Mucosa of descending colon (tissue), 3 donors: Measurements from ENCODE around the gene ME2. TPM values are rescaled to one million over a fixed set of nuclear protein-coding genes. Genes with fewer than 3 reads are reported as not detected.
"Not testable (repeated sequence)": the region's sequence is repeated elsewhere in the genome, so short reads cannot be mapped to it uniquely, and the experiment has no call there.

Source experiments
- ATAC-seq: fragments of 200-7000 bp; cut with Tn5 transposase; one replicate; pipeline ENCODE4 v1.9.1; 2020; ENCODE audit warnings: mild to moderate bottlenecking, moderate library complexity
- DNase-seq, 3 donors: peaks; one replicate each; pipeline ENCODE4 v3.0.0-alpha.2; 2020
- H3K36me3 ChIP-seq: fragments of 200-600 bp; one replicate; pipeline ENCODE4 v1.8.0; 2021; ENCODE audit warnings: low read depth, mild to moderate bottlenecking
- H3K4me1 ChIP-seq: fragments of 200-600 bp; one replicate; pipeline ENCODE4 v1.8.0; 2021; ENCODE audit warnings: low read depth, mild to moderate bottlenecking
- H3K4me3 ChIP-seq: fragments of 200-600 bp; one replicate; pipeline ENCODE4 v1.8.0; 2021; ENCODE audit warnings: mild to moderate bottlenecking
- H3K9me3 ChIP-seq: fragments of 200-600 bp; one replicate; pipeline ENCODE4 v1.8.0; 2021; ENCODE audit warnings: mild to moderate bottlenecking
- intact Hi-C, 2 donors: fragments of 100-400 bp; cut with DNase I in 1 of 2; cut with micrococcal nuclease in 1 of 2; formaldehyde crosslinking; loops; one replicate each; pipeline versions ENCODE4 v1.11.0 to v1.11.1; 2022; cut with DNase I, micrococcal nuclease
- total RNA-seq, 3 donors: library from RNA; stranded (reverse); fragmentation: NEBNext Ultra II Directional in 2 of 3; extraction: Animal tissue kit (Norgen Biotek cat#: 25700) in 2 of 3; gene quantifications; one replicate each; pipeline versions ENCODE4 v1.2.1 to v1.2.4, GENCODE V29; 2021 to 2023
- TF ChIP-seq, protein P1 (sequence below): fragments of 200-600 bp; IDR thresholded peaks from one replicate; pipeline ENCODE4 v1.8.0; 2022; ENCODE audit warnings: antibody characterized with exemption, mild to moderate bottlenecking
- donor health status: DM: no; HTN: no; CAD: no; lungs with moderate emphysema.
- donor health status: DM: no; HTN: no; CAD: no.
- donor health status: DM: no; HTN: yes; CAD: no.

The ME2 gene
- total RNA-seq, 3 donors from 2014 or later, result 64.2 to 85.2 (median 74.6) TPM

DNA sequence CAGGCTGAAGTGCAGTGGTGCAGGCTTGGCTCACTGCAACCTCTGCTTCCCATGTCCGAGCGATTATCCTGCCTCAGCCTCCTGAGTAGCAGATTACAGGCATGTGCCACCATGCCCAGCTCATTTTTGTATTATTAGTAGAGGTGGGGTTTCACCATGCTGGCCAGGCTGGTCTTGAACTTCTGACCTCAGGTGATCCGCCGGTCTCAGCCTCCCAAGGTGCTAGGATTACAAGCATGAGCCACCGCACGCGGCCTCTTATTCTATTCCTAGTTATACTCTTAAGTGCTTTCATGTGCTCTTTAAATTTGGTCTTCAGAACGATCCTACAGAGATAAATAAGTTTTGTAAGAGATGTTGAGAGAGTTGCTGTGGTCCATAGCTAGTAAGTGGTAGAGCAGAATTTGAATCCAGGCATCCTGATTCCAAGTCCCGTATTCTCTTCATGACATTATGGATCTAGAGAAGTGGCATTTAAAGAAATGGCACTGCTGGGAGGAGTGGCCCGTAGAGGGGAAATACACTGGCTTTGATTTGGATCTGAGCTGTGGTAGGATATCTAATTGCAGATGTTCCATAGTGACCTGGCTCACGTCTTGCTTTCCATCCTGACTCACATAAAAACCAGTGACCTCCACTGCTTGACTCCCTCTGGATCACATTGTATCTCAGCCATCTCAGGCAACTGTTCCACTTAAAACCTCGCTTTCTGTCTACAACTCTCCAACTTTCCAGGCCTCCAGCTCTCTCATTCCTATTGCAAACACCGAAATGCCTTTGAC is 22.8 kb upstream of the ME2 start:
- ATAC-seq, result no peak
- peaks cover 3% of the 10 kb centered on the region for H3K4me1 ChIP-seq
- TF ChIP-seq, protein P1, sequence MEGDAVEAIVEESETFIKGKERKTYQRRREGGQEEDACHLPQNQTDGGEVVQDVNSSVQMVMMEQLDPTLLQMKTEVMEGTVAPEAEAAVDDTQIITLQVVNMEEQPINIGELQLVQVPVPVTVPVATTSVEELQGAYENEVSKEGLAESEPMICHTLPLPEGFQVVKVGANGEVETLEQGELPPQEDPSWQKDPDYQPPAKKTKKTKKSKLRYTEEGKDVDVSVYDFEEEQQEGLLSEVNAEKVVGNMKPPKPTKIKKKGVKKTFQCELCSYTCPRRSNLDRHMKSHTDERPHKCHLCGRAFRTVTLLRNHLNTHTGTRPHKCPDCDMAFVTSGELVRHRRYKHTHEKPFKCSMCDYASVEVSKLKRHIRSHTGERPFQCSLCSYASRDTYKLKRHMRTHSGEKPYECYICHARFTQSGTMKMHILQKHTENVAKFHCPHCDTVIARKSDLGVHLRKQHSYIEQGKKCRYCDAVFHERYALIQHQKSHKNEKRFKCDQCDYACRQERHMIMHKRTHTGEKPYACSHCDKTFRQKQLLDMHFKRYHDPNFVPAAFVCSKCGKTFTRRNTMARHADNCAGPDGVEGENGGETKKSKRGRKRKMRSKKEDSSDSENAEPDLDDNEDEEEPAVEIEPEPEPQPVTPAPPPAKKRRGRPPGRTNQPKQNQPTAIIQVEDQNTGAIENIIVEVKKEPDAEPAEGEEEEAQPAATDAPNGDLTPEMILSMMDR, result no peak
- H3K36me3 ChIP-seq, result no peaks in the 10 kb centered on the region
- intact Hi-C loops, result no loop called here
- no peak overlapping the region for H3K4me3 ChIP-seq
- no peak for DNase-seq
- no peaks in the 10 kb centered on the region for H3K9me3 ChIP-seq

GRCh38 chr18:50857166-50857565 is 21.8 kb upstream of the ME2 start:
- intact Hi-C loops, H3K4me3 ChIP-seq, H3K36me3 ChIP-seq, ATAC-seq, DNase-seq, H3K4me1 ChIP-seq, H3K9me3 ChIP-seq: not testable (repeated sequence)

GRCh38 chr18:50857694-50858093 is 21.2 kb upstream of the ME2 start:
- ATAC-seq, result no peak
- TF ChIP-seq, protein P1, result no peak
- Histone ChIP-seq H3K36me3 (no peaks in the 10 kb centered on the region), H3K4me3 (no peak overlapping the region), H3K4me1 (peaks cover 3% of the 10 kb centered on the region), H3K9me3 (no peaks in the 10 kb centered on the region)
- no peak for DNase-seq
- intact Hi-C loops, result no loop called here

DNA sequence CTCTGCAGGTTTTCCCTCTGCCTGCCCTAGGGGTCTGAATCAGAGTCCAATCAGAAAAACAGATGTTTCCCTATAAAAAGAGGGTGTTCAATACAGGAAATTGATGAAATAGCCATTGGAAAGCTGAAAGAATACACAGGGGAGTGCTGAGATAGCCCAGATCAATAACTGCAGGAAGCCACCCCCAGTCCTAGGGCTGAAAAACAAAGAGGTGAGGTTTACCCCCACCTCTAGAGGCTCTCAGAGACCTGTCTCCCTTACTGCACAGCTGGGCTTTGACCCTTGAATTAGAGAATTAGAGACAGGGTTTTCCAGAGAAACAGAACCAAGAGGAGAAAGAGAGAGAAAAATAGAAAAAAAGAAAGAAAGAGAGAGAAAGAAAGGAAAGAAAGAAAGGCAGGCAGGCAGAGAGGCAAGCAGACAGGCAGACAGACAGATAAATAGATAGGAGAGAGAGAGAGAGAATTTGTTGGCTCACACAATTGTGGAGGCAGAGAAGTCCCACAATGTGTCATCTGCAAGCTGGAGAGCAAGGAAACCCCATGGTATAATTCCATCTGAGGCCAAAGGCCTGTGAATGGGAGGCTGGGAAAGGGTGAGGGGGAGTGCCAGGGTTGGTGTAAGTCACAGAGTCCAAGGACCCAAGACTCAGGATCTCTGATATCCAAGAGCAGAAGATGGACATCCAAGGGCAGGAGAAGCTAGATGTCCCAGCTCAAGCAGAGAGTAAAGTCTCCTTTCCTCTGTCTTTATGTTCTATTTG is 18.9 kb upstream of the ME2 start:
- no peaks in the 10 kb centered on the region for H3K36me3 ChIP-seq
- DNase-seq (no peak), ATAC-seq (no peak)
- intact Hi-C loops, result no loop called here
- no peaks in the 10 kb centered on the region for H3K4me1 ChIP-seq
- H3K4me3 ChIP-seq, result no peak overlapping the region
- no peaks in the 10 kb centered on the region for H3K9me3 ChIP-seq
- TF ChIP-seq, protein P1, result no peak

DNA sequence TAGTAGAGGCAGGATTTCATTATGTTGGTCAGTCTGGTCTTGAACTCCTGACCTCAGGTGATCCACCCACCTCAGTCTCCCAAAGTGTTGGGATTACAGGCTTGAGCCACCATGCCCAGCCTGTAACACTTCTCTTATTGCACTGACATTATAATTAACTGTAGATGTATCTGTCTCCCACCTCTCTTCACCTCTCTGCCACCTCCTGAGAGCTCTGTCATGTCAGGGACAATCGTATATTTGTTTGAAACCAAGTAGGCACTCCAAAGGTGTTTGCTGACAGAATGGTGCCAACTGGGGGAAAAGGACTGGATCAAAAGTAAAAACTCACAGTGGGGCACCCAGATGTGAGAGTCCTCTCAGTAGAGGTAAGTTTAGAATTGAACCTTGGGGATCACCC is 17.3 kb upstream of the ME2 start:
- Histone ChIP-seq H3K4me1 (no peaks in the 10 kb centered on the region), H3K4me3 (no peak overlapping the region), H3K9me3 (no peaks in the 10 kb centered on the region), H3K36me3 (no peaks in the 10 kb centered on the region)
- DNase-seq, result no peak
- TF ChIP-seq, protein P1, result no peak
- ATAC-seq, result no peak
- intact Hi-C loops, result no loop called here

GRCh38 chr18:50862401-50862800 is 16.5 kb upstream of the ME2 start:
- DNase-seq, result no peak
- TF ChIP-seq, protein P1, result no peak
- Histone ChIP-seq H3K4me3 (no peak overlapping the region), H3K9me3 (no peaks in the 10 kb centered on the region), H3K36me3 (no peaks in the 10 kb centered on the region), H3K4me1 (no peaks in the 10 kb centered on the region)
- intact Hi-C loops, result no loop called here
- ATAC-seq, result peak; percentile 17
